NT2/D1 (cell line): ENCODE measurements around the gene ABCA1.

Source experiments
- YY1 ChIP-seq: IDR thresholded peaks from 2 replicates; pipeline ENCODE4 v1.6.1; 2011; ENCODE audit not compliant: insufficient read length, insufficient read depth
- ZNF274 ChIP-seq: IDR thresholded peaks from 2 replicates; pipeline ENCODE4 v1.6.1; 2011; ENCODE audit warnings: mild to moderate bottlenecking, low read depth, low read length

DNA sequence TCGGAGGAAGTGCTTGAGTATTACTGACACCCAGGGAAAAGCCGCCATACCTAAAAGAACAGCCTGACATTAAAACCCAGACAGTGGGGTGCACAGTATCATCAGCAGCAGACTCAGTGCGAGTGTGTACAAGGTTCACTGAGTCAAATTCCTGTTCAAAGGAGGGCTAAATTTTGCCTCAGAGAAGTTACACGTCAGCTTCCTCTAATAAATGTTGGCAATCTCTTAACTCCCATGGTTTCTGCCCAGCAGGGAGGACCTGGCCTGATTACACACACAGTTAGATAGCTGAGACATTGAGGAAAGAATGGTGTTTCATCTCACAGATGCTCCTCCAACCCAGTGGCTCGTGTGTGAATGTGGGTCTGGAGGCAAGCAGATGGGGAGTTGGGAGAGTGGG, 125.8 kb downstream of the ABCA1 start:
- TF ChIP-seq ZNF274 (no peak), YY1 (no peak)
